22Rv1 (cell line): ENCODE measurements around the gene FGFR1OP2.

ENCODE experiments used
- H3K27ac ChIP-seq: fragments of 450-650 bp; 2 replicates; pipeline ENCODE4 v1.5.1; 2017
- CTCF ChIP-seq: fragments of 450-650 bp; IDR thresholded peaks from 2 replicates; pipeline ENCODE4 v1.5.1; 2017; ENCODE audit warnings: mild to moderate bottlenecking
- ZFX ChIP-seq: fragments of 450-650 bp; IDR thresholded peaks from 2 replicates; pipeline ENCODE4 v1.6.1; 2017; ENCODE audit warnings: antibody characterized with exemption, borderline replicate concordance

The FGFR1OP2 gene

GRCh38 chr12:26971963-26972362, 33.7 kb downstream of the FGFR1OP2 start:
- TF ChIP-seq ZFX: no peak
- no peak for TF ChIP-seq CTCF
- H3K27ac ChIP-seq: no peak overlapping the region

- no peak overlapping the region for H3K27ac ChIP-seq
- TF ChIP-seq CTCF (no peak), ZFX (no peak)
Measured at GRCh38 chr12:26976687-26977086, 38.4 kb downstream of the FGFR1OP2 start.

GRCh38 chr12:26978801-26979200, 40.5 kb downstream of the FGFR1OP2 start:
- no peak overlapping the region for H3K27ac ChIP-seq
- TF ChIP-seq ZFX (no peak), CTCF (no peak)

- no peak overlapping the region for H3K27ac ChIP-seq
- TF ChIP-seq CTCF (no peak), ZFX (no peak)
Measured at GRCh38 chr12:26979733-26980132, 41.5 kb downstream of the FGFR1OP2 start.

GRCh38 chr12:26982866-26983265, 44.6 kb downstream of the FGFR1OP2 start:
- no peak for TF ChIP-seq ZFX
- no peak for TF ChIP-seq CTCF
- H3K27ac ChIP-seq: no peak overlapping the region

GRCh38 chr12:26987634-26988424, 49.6 kb downstream of the FGFR1OP2 start:
- no peak for TF ChIP-seq ZFX
- TF ChIP-seq CTCF: no peak
- no peak overlapping the region for H3K27ac ChIP-seq

GRCh38 chr12:26988703-26989102, 50.4 kb downstream of the FGFR1OP2 start:
- TF ChIP-seq ZFX (no peak), CTCF (no peak)
- no peak overlapping the region for H3K27ac ChIP-seq
